GM12878 (cell line): ENCODE data around the gene SSNA1. TPM values are rescaled to one million over a fixed set of nuclear protein-coding genes. Genes with fewer than 3 reads are reported as not detected.

Experiments used
- ATF7 ChIP-seq: fragments of 450-650 bp; IDR thresholded peaks from 2 replicates; pipeline ENCODE4 v1.6.1; 2016; ENCODE audit warnings: low read depth, mild to moderate bottlenecking
- CHD4 ChIP-seq: fragments of 200-600 bp; sonication (generic); IDR thresholded peaks from 2 replicates; pipeline ENCODE4 v1.6.1; 2016; ENCODE audit warnings: mild to moderate bottlenecking
- FOS ChIP-seq: IDR thresholded peaks from 3 replicates; pipeline ENCODE4 v1.6.1; 2011; ENCODE audit warnings: borderline replicate concordance; ENCODE audit not compliant: insufficient read length; ENCODE audit errors: extremely low read depth
- JUND ChIP-seq: IDR thresholded peaks from 2 replicates; pipeline ENCODE4 v1.6.1; 2012; ENCODE audit warnings: low read depth, mild to moderate bottlenecking, low read length, improper control_type of control experiment, moderate library complexity
- MEF2A ChIP-seq: IDR thresholded peaks from 2 replicates; pipeline ENCODE4 v1.6.1; 2011; ENCODE audit warnings: low read depth, mild to moderate bottlenecking, low read length, moderate library complexity; ENCODE audit not compliant: insufficient read depth
- NBN ChIP-seq: fragments of 450-650 bp; IDR thresholded peaks from 2 replicates; pipeline ENCODE4 v1.6.1; 2016
- NFIC ChIP-seq: IDR thresholded peaks from 2 replicates; pipeline ENCODE4 v1.6.1; 2012; ENCODE audit warnings: low read depth, mild to moderate bottlenecking, inconsistent platforms, low read length, moderate library complexity
- NR2C1 ChIP-seq: fragments of 450-650 bp; IDR thresholded peaks from 2 replicates; pipeline ENCODE4 v1.6.1; 2017; ENCODE audit warnings: antibody characterized with exemption, mild to moderate bottlenecking, moderate library complexity
- NR2F1 ChIP-seq: fragments of 450-650 bp; conservative IDR thresholded peaks from 2 replicates; pipeline ENCODE4 v1.6.1; 2017; ENCODE audit warnings: mild to moderate bottlenecking
- NRF1 ChIP-seq: conservative IDR thresholded peaks from 2 replicates; pipeline ENCODE4 v1.6.1; 2011; ENCODE audit warnings: mild to moderate bottlenecking, low read depth, low read length, improper control_type of control experiment
- POLR2AphosphoS5 ChIP-seq: IDR thresholded peaks from 2 replicates; pipeline ENCODE4 v1.6.1; 2011; ENCODE audit warnings: mild to moderate bottlenecking, low read length, inconsistent platforms
- RBBP5 ChIP-seq: fragments of 200-600 bp; sonication (generic); conservative IDR thresholded peaks from 2 replicates; pipeline ENCODE4 v1.6.1; 2016
- TAF1 ChIP-seq: IDR thresholded peaks from 2 replicates; pipeline ENCODE4 v1.6.1; 2011; ENCODE audit warnings: mild to moderate bottlenecking, low read depth, low read length, borderline replicate concordance
- TARDBP ChIP-seq: IDR thresholded peaks from 2 replicates; pipeline ENCODE4 v1.6.1; 2016; ENCODE audit warnings: borderline replicate concordance
- TCF12 ChIP-seq: IDR thresholded peaks from 2 replicates; pipeline ENCODE4 v1.6.1; 2011; ENCODE audit warnings: low read depth, mild to moderate bottlenecking, low read length
- YBX1 ChIP-seq: fragments of 450-650 bp; IDR thresholded peaks from 2 replicates; pipeline ENCODE4 v1.6.1; 2016; ENCODE audit warnings: antibody characterized with exemption
- ZNF217 ChIP-seq: fragments of 450-650 bp; IDR thresholded peaks from 2 replicates; pipeline ENCODE4 v1.6.1; 2017; ENCODE audit warnings: antibody characterized with exemption, mild to moderate bottlenecking
- polyA plus RNA-seq, 11 experiments: library from polyadenylated mRNA; depleted of rRNA in 4 of 11; unstranded in 6 of 11; stranded (reverse) in 5 of 11; fragments of >200 nt; fragmentation: Nextera tagmentation in 4 of 11; fragmentation: Illumina TruSeq in 1 of 11; extraction: Ambion mirVana in 4 of 11; extraction: Trizol in 1 of 11; gene quantifications; 1 replicate in 1 of 11; 2 replicates in 10 of 11; pipeline versions ENCODE4 v1.2.1 to v1.2.3, GENCODE V29; 2011 to 2016; ENCODE audit warnings: inconsistent platforms in 2 of 11, missing spikeins in 2 of 11, low read depth in 1 of 11
- total RNA-seq, 4 experiments: library from RNA; depleted of rRNA in 3 of 4; stranded (reverse); fragments of >200 nt in 3 of 4; fragmentation: Illumina TruSeq in 1 of 4; extraction: Trizol in 1 of 4; gene quantifications; 2 replicates each; pipeline versions ENCODE4 v1.2.1 to v1.2.3, GENCODE V29; 2013 to 2021
- TF ChIP-seq, protein P1 (sequence below): IDR thresholded peaks from 2 replicates; pipeline ENCODE4 v1.6.1; 2011; ENCODE audit warnings: low read depth, low read length, improper control_type of control experiment, borderline replicate concordance
- TF ChIP-seq, protein P2 (sequence below): IDR thresholded peaks from 2 replicates; pipeline ENCODE4 v1.6.1; 2011; ENCODE audit warnings: borderline replicate concordance, low read depth, mild to moderate bottlenecking, moderate library complexity, low read length; ENCODE audit not compliant: insufficient read depth, poor library complexity, severe bottlenecking
- TF ChIP-seq, protein P3 (sequence below): fragments of 450-650 bp; IDR thresholded peaks from 2 replicates; pipeline ENCODE4 v1.6.1; 2017; ENCODE audit warnings: mild to moderate bottlenecking, moderate library complexity
- TF ChIP-seq, protein P4 (sequence below): fragments of 450-650 bp; conservative IDR thresholded peaks from 2 replicates; pipeline ENCODE4 v1.6.1; 2017; ENCODE audit warnings: mild to moderate bottlenecking, moderate library complexity
- TF ChIP-seq, protein P5 (sequence below): IDR thresholded peaks from 2 replicates; pipeline ENCODE4 v1.6.1; 2012; ENCODE audit warnings: low read depth, low read length, improper control_type of control experiment

SSNA1 gene
- total and polyA plus RNA-seq, 10 of the 15 experiments (the other 5 are each of a cell fraction or from before 2014, with no cell fraction given) = 0.63 to 139 (median 78.0) TPM

DNA sequence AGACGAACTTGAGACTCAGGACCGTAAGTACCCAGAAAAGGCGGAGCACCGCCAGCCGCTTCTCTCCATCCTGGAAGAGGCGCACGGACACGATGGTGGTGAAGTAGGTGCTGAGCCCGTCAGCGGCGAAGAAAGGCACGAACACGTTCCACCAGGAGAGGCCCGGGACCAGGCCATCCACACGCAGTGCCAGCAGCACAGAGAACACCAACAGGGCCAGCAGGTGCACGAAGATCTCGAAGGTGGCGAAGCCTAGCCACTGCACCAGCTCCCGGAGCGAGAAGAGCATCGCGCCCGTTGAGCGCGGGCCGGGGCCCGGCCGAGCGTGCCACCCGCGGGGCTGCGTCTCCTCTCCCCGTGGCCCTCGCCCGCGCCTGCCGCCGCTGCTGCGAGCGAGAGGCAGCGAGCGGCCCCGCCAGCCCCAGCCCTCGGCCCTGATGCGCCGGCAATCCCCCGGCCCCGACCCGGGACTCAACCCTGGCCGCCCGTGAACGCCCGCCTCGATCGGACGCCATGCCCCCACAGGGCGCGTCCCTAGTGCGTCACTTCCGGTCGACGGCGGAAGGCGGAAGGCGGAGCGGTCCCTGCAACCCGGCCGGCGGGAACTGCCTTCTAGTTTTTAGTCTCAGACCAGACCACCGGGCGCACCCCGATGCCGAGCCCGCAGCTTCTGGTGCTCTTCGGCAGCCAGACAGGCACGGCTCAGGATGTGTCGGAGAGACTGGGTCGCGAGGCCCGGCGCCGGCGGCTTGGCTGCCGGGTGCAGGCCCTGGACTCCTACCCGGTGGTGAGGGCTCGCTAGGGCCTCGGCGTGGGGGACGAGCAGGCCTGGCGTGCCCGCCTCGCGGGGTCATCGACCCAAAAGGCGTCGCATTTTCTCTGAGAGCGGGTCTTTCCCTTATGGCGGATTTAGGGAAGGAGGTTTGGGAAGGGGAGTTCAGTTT, 16.9 kb downstream of the SSNA1 start, which contains the start of the genes NDOR1 and TMEM203 (continued):
- TF ChIP-seq TAF1 = peak; percentile 80; the same call in 1 of the 2 replicates
- no peak for TF ChIP-seq ATF7
- TF ChIP-seq TCF12 = 0 out of 2 replicates have a peak, but pooled peaks have one; percentile 47
- no peak for TF ChIP-seq MEF2A
- no peak for TF ChIP-seq NFIC
- peak; percentile 58 for TF ChIP-seq NR2C1
- peak; percentile 84; the same call in 1 of the 2 replicates for TF ChIP-seq POLR2AphosphoS5
- TF ChIP-seq JUND = no peak
- TF ChIP-seq NRF1 = no peak
- peak; percentile 54; the same call in 1 of the 2 replicates for TF ChIP-seq NBN
- TF ChIP-seq, protein P1, sequence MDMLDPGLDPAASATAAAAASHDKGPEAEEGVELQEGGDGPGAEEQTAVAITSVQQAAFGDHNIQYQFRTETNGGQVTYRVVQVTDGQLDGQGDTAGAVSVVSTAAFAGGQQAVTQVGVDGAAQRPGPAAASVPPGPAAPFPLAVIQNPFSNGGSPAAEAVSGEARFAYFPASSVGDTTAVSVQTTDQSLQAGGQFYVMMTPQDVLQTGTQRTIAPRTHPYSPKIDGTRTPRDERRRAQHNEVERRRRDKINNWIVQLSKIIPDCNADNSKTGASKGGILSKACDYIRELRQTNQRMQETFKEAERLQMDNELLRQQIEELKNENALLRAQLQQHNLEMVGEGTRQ = no peak
- TF ChIP-seq, protein P2, sequence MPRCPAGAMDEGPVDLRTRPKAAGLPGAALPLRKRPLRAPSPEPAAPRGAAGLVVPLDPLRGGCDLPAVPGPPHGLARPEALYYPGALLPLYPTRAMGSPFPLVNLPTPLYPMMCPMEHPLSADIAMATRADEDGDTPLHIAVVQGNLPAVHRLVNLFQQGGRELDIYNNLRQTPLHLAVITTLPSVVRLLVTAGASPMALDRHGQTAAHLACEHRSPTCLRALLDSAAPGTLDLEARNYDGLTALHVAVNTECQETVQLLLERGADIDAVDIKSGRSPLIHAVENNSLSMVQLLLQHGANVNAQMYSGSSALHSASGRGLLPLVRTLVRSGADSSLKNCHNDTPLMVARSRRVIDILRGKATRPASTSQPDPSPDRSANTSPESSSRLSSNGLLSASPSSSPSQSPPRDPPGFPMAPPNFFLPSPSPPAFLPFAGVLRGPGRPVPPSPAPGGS = no peak
- TF ChIP-seq NR2F1 = peak; percentile 74
- peak; percentile 64; the same call in 1 of the 2 replicates for TF ChIP-seq TARDBP
- no peak for TF ChIP-seq FOS
- TF ChIP-seq ZNF217 = peak; percentile 31; the same call in 1 of the 2 replicates
- TF ChIP-seq, protein P3, sequence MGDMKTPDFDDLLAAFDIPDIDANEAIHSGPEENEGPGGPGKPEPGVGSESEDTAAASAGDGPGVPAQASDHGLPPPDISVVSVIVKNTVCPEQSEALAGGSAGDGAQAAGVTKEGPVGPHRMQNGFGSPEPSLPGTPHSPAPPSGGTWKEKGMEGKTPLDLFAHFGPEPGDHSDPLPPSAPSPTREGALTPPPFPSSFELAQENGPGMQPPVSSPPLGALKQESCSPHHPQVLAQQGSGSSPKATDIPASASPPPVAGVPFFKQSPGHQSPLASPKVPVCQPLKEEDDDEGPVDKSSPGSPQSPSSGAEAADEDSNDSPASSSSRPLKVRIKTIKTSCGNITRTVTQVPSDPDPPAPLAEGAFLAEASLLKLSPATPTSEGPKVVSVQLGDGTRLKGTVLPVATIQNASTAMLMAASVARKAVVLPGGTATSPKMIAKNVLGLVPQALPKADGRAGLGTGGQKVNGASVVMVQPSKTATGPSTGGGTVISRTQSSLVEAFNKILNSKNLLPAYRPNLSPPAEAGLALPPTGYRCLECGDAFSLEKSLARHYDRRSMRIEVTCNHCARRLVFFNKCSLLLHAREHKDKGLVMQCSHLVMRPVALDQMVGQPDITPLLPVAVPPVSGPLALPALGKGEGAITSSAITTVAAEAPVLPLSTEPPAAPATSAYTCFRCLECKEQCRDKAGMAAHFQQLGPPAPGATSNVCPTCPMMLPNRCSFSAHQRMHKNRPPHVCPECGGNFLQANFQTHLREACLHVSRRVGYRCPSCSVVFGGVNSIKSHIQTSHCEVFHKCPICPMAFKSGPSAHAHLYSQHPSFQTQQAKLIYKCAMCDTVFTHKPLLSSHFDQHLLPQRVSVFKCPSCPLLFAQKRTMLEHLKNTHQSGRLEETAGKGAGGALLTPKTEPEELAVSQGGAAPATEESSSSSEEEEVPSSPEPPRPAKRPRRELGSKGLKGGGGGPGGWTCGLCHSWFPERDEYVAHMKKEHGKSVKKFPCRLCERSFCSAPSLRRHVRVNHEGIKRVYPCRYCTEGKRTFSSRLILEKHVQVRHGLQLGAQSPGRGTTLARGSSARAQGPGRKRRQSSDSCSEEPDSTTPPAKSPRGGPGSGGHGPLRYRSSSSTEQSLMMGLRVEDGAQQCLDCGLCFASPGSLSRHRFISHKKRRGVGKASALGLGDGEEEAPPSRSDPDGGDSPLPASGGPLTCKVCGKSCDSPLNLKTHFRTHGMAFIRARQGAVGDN = peak; percentile 71
- no peak for TF ChIP-seq RBBP5
- TF ChIP-seq, protein P4, sequence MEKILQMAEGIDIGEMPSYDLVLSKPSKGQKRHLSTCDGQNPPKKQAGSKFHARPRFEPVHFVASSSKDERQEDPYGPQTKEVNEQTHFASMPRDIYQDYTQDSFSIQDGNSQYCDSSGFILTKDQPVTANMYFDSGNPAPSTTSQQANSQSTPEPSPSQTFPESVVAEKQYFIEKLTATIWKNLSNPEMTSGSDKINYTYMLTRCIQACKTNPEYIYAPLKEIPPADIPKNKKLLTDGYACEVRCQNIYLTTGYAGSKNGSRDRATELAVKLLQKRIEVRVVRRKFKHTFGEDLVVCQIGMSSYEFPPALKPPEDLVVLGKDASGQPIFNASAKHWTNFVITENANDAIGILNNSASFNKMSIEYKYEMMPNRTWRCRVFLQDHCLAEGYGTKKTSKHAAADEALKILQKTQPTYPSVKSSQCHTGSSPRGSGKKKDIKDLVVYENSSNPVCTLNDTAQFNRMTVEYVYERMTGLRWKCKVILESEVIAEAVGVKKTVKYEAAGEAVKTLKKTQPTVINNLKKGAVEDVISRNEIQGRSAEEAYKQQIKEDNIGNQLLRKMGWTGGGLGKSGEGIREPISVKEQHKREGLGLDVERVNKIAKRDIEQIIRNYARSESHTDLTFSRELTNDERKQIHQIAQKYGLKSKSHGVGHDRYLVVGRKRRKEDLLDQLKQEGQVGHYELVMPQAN = peak; percentile 96
- TF ChIP-seq, protein P5, sequence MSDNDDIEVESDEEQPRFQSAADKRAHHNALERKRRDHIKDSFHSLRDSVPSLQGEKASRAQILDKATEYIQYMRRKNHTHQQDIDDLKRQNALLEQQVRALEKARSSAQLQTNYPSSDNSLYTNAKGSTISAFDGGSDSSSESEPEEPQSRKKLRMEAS = peak; percentile 69; the same call in 1 of the 2 replicates
- TF ChIP-seq CHD4 = no peak
- TF ChIP-seq YBX1 = no peak
